Measurements from ENCODE around the gene OSBP. TPM values are rescaled to one million over a fixed set of nuclear protein-coding genes. Genes with fewer than 3 reads are reported as not detected.

Gene OSBP
- total RNA-seq, 1 experiment from 2014 or later, result 43.8 TPM

- no TSS peak for BruUV-seq (replicated peaks)
- no peak overlapping the region for H3K4me3 ChIP-seq (replicated peaks in 1 of 2; ENCODE audit: low read depth in 1 of 2, low read length in 2 of 2)
- no peaks in the 10 kb centered on the region for H3K27me3 ChIP-seq (ENCODE audit: insufficient read depth, low read length)
- no peak overlapping the region for H3K4me2 ChIP-seq (ENCODE audit: low read length)
- ATAC-seq, result no peak
- intact Hi-C loops (cut with micrococcal nuclease), result no loop called here
- POLR2A ChIA-PET, result interaction anchor here (1.2 kb wide), 1 partner anchor 13 kb away, joined by 3 read pairs; no protein-coding TSS in a partner anchor
- peaks cover 63% of the 10 kb centered on the region for H3K79me2 ChIP-seq (ENCODE audit: insufficient read depth, low read length)
- H3K9me2 ChIP-seq (ENCODE audit: insufficient read depth), result no peaks in the 10 kb centered on the region
- peaks cover 6 to 13% of the 10 kb centered on the region in 2 experiments; a peak in 3 of 4 replicates for H3K4me1 ChIP-seq (ENCODE audit: control insufficient read depth in 1 of 2, insufficient read depth in 2 of 2, low read length in 2 of 2)
- H3K36me3 ChIP-seq (ENCODE audit: control insufficient read depth in 1 of 2, insufficient read depth in 2 of 2, low read length in 2 of 2), result peaks cover 42 to 54% of the 10 kb centered on the region in 2 experiments; a peak in 3 of 4 replicates
- DNase-seq (ENCODE audit: low read depth, low spot score), result no peak
- H3K9ac ChIP-seq (ENCODE audit: low read length), result no peak overlapping the region
- H3K9me3 ChIP-seq (ENCODE audit: control insufficient read depth in 1 of 2, insufficient read depth in 1 of 2, low read depth in 1 of 2, low read length in 2 of 2), result no peaks in the 10 kb centered on the region
- no peak overlapping the region for H3K27ac ChIP-seq (ENCODE audit: low read depth, low read length)
- TF ChIP-seq EGR1 (IDR thresholded peaks at IDR 0.05; ENCODE audit: low read depth) (no peak), ELF1 (IDR thresholded peaks at IDR 0.05; ENCODE audit: borderline replicate concordance, low read depth) (no peak), JUND (IDR thresholded peaks at IDR 0.05) (no peak), EZH2phosphoT487 (IDR thresholded peaks at IDR 0.05; ENCODE audit: borderline replicate concordance) (no peak)
- peaks cover 6% of the 10 kb centered on the region; the same call in 1 of the 2 replicates for H4K20me1 ChIP-seq (ENCODE audit: insufficient read depth)
- RAD21 ChIA-PET (ENCODE audit: low non-redundant PET in 1 of 2, low total read pairs in 2 of 2, uncharacterized antibody in 2 of 2, unreplicated experiment in 2 of 2), result no interaction called here
- CTCF ChIA-PET, result no interaction called here
- H2AFZ ChIP-seq (ENCODE audit: low read depth, low read length, poor library complexity, severe bottlenecking), result no peak overlapping the region
These were observed 7.7 kb downstream of the OSBP start for GRCh38 chr11:59607703-59608454.

GRCh38 chr11:59602432-59602831 is 13.1 kb downstream of the OSBP start:
- Histone ChIP-seq H3K4me3 (replicated peaks in 1 of 2; ENCODE audit: low read depth in 1 of 2, low read length in 2 of 2) (no peak overlapping the region), H3K9me2 (ENCODE audit: insufficient read depth) (no peaks in the 10 kb centered on the region), H3K27me3 (ENCODE audit: insufficient read depth, low read length) (no peaks in the 10 kb centered on the region), H3K27ac (ENCODE audit: low read depth, low read length) (no peak overlapping the region), H2AFZ (ENCODE audit: low read depth, low read length, poor library complexity, severe bottlenecking) (no peak overlapping the region), H3K9me3 (ENCODE audit: control insufficient read depth in 1 of 2, insufficient read depth in 1 of 2, low read depth in 1 of 2, low read length in 2 of 2) (no peaks in the 10 kb centered on the region), H4K20me1 (ENCODE audit: insufficient read depth) (0 out of 2 replicates have a peak, but pooled peaks cover 6% of the 10 kb centered on the region), H3K4me2 (ENCODE audit: low read length) (no peak overlapping the region), H3K9ac (ENCODE audit: low read length) (no peak overlapping the region), H3K36me3 (ENCODE audit: control insufficient read depth in 1 of 2, insufficient read depth in 2 of 2, low read length in 2 of 2) (peaks cover 51 to 67% of the 10 kb centered on the region in 2 experiments), H3K79me2 (ENCODE audit: insufficient read depth, low read length) (peaks cover 29% of the 10 kb centered on the region), H3K4me1 (ENCODE audit: control insufficient read depth in 1 of 2, insufficient read depth in 2 of 2, low read length in 2 of 2) (no peaks in the 10 kb centered on the region)
- ChIA-PET CTCF (no interaction called here), POLR2A (no interaction called here), RAD21 (ENCODE audit: low non-redundant PET in 1 of 2, low total read pairs in 2 of 2, uncharacterized antibody in 2 of 2, unreplicated experiment in 2 of 2) (no interaction called here)
- intact Hi-C loops (cut with micrococcal nuclease), result loop anchor here (5.0 kb wide), 1 partner anchor 50 kb away; no protein-coding TSS in a partner anchor
- DNase-seq (ENCODE audit: low read depth, low spot score), result no peak
- no TSS peak for BruUV-seq (replicated peaks)
- no peak for TF ChIP-seq JUND (IDR thresholded peaks at IDR 0.05)
- no peak for TF ChIP-seq CTCF (IDR thresholded peaks at IDR 0.05 in 2 of 3, conservative IDR thresholded peaks at IDR 0.05 in 1 of 3; ENCODE audit: borderline replicate concordance in 1 of 3, insufficient read depth in 1 of 3, low read depth in 2 of 3, low read length in 2 of 3)
- TF ChIP-seq ATF3 (IDR thresholded peaks at IDR 0.05), result no peak
- TF ChIP-seq YY1 (IDR thresholded peaks at IDR 0.05; ENCODE audit: extremely low read depth, insufficient replicate concordance, low read depth, low read length), result no peak
- no peak for TF ChIP-seq SIN3A (IDR thresholded peaks at IDR 0.05; ENCODE audit: low read depth)
- no peak for TF ChIP-seq FOSL1 (IDR thresholded peaks at IDR 0.05; ENCODE audit: low read depth)
- no peak for TF ChIP-seq ZBTB33 (IDR thresholded peaks at IDR 0.05; ENCODE audit: extremely low read depth, insufficient replicate concordance, low read length)
- no peak for TF ChIP-seq CEBPB (IDR thresholded peaks at IDR 0.05; ENCODE audit: low read depth)
- TF ChIP-seq POLR2AphosphoS5 (IDR thresholded peaks at IDR 0.05; ENCODE audit: low read depth, low read length), result no peak
- TF ChIP-seq RAD21 (IDR thresholded peaks at IDR 0.05; ENCODE audit: low read depth), result no peak
- TF ChIP-seq SRF (IDR thresholded peaks at IDR 0.05; ENCODE audit: low read depth), result no peak
- TF ChIP-seq POLR2A (IDR thresholded peaks at IDR 0.05; ENCODE audit: borderline replicate concordance, extremely low read depth, insufficient read depth, insufficient read length), result no peak
- ATAC-seq, result no peak
